Mucosa of gallbladder (tissue), 1 donor: ENCODE data around the gene LOXHD1. TPM values are rescaled to one million over a fixed set of nuclear protein-coding genes. Genes with fewer than 3 reads are reported as not detected.

Experiments
- DNase-seq: peaks from one replicate; pipeline ENCODE4 v3.0.0-alpha.2; 2020; ENCODE audit warnings: low spot score
- total RNA-seq: library from RNA; stranded (reverse); gene quantifications from one replicate; pipeline ENCODE4 v1.2.1, GENCODE V29; 2021
- donor health status: DM: no; HTN: no; CAD: no.

Gene LOXHD1
- total RNA-seq, 1 donor from 2014 or later = 0.12 TPM

- no peak for DNase-seq
Measured at GRCh38 chr18:46676182-46676835, 19.3 kb upstream of the LOXHD1 start.

GRCh38 chr18:46675112-46675511 is 18.1 kb upstream of the LOXHD1 start:
- no peak for DNase-seq

- no peak for DNase-seq
Measured at GRCh38 chr18:46672062-46672970, 15.3 kb upstream of the LOXHD1 start.

- DNase-seq = no peak
Measured at GRCh38 chr18:46668694-46669093, 11.7 kb upstream of the LOXHD1 start.

- DNase-seq = no peak
Measured at GRCh38 chr18:46668135-46668534, 11.1 kb upstream of the LOXHD1 start.

- DNase-seq = no peak
Measured at GRCh38 chr18:46663539-46663938, 6.5 kb upstream of the LOXHD1 start.

GRCh38 chr18:46660957-46661749 is 4.1 kb upstream of the LOXHD1 start:
- no peak for DNase-seq

GRCh38 chr18:46659484-46659883 is 2.5 kb upstream of the LOXHD1 start:
- no peak for DNase-seq

- DNase-seq = no peak
Measured at GRCh38 chr18:46656326-46657114, 500 bp downstream of the LOXHD1 start.

GRCh38 chr18:46652372-46652771 is 4.6 kb downstream of the LOXHD1 start:
- no peak for DNase-seq

- no peak for DNase-seq
Measured at GRCh38 chr18:46650681-46651080, 6.3 kb downstream of the LOXHD1 start.

- DNase-seq = no peak
Measured at GRCh38 chr18:46649071-46649862, 7.8 kb downstream of the LOXHD1 start.

- no peak for DNase-seq
Measured at GRCh38 chr18:46646468-46646867, 10.6 kb downstream of the LOXHD1 start.

GRCh38 chr18:46642561-46642960 is 14.5 kb downstream of the LOXHD1 start:
- no peak for DNase-seq

- DNase-seq = no peak
Measured at GRCh38 chr18:46641917-46642316, 15.1 kb downstream of the LOXHD1 start.

GRCh38 chr18:46639386-46639785 is 17.6 kb downstream of the LOXHD1 start:
- no peak for DNase-seq

- DNase-seq = no peak
Measured at GRCh38 chr18:46636040-46636630, 20.9 kb downstream of the LOXHD1 start.

- DNase-seq = no peak
Measured at GRCh38 chr18:46632401-46633071, 24.5 kb downstream of the LOXHD1 start.

GRCh38 chr18:46630991-46631390 is 26.0 kb downstream of the LOXHD1 start:
- no peak for DNase-seq

- DNase-seq = no peak
Measured at GRCh38 chr18:46630160-46630559, 26.9 kb downstream of the LOXHD1 start.
